Measurements from ENCODE around the gene RCBTB2.
"Not testable (repeated sequence)": the region's sequence is repeated elsewhere in the genome, so short reads cannot be mapped to it uniquely, and the experiment has no call there.

Gene RCBTB2

DNA sequence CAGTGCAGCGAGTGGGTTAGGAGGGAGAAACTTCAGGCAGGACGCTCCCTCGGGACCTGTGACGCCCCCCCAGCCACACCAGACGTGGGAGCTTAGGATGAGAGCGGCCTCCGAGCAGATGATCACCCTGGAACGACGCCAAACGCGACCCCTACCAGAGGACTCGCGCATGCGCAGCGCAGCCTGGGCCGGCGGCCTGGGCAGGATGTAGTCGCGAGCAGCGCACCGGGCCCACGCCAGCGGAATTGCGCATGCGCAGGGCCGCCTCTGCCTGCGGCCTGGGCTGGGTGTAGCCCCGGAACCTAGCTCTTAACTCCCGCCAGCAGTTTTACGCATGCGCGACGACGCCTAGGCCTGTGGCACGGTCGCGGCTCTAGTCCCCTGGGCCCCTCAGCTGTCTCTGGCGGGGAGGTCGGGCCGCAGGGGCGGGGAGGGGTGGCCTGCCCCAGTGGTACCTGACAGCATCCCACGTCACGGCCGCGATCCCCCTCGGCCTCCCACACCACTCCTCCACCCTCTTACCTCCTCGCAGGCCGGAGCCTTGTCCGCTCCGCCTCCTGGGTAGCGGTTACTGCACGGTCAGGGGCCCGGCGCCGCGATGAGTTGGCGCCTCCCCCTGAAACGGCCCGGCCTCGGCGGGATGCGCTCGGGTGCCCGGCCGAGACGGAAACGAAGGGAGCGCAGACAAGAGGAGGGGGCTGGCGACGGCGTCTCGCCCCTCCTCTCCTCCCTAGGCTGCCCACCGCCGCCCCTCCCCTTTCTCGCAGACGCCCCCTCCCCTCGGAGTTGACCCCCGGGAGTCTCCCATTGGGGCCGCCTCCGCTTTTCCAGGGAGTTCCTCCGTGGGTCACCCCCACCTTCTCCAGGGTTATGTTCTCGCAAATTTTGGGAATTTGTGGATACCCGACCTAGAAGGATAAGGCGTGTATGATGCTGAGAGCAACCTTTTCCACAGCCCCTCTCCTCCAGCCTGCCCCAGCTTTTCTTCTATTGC lies at the start of gene RCBTB2:
RCBTB2 (minus strand) TSS at position 575 of the 994 bp plus-strand sequence. CDS start 11,141 bp downstream, outside the sequence.
- DNase-seq (ENCODE audit: low spot score), result peak; percentile 86

DNA sequence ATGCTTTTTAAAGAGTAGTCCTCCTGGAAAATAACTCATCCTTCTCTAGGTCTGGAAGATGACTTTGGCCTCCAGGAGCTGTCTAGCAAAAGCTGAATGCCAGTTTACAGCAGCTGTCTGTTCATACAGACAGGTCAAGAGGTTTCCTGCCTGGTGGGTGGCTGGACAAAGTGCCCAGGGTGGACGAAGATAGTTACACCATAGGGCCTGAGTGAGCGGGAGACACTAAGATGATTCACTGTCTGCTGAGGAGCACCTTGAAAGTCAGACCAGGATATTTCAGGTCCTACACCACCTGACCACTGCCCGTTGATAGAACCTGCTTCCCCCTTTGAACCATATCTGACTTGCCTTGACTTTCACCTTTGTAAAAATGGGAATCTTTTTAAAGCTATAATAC lies 49.2 kb upstream of the RCBTB2 start:
- no peak for DNase-seq (ENCODE audit: low spot score)

DNA sequence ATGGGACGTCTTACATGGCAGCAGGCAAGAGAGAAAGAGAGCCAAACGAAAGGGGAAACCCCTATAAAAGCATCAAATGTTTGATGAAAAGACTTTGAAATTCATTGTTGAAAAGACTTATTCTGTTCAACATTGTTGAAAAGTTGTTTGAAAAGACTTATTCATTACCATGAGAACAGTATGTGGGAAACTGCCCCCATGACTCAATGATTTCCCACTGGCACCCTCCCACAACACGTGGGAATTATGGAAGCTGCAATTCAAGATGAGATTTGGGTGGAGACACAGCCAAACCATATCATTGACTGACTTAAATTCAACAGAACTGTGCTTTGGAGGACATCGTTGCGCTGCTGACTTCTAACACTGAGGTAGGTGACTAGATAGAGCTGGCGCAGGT lies 48.0 kb upstream of the RCBTB2 start:
- DNase-seq (ENCODE audit: low spot score), result no peak

DNA sequence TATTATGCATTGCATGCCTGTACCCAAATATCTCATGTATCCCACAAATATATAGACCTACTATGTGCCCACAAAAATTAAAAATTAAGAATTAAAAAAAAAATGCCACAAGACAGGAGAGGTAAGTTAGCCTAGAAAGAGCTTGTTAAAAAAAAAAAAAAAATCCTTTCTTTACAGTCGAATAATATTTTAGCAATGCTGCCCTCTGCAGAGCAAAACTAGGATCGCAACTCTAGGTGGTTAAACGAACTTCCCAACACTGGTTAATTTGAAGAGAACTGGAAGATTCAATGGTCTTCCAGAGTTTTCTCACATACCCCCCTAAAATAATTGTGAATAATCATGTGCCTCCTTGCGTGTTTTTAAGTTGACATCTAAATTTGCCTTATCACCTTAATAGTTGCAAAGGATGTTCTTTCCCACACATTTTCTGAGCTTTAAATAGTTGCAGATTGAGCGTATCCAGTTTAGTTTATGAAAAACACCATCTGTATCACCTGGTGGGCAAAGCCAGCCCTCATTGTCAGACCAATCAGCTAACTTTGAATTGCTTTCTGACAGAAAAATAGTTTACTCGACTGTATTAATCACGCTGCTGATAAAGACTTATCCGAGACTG lies 47.4 kb upstream of the RCBTB2 start:
- DNase-seq (ENCODE audit: low spot score), result peak; percentile 23

DNA sequence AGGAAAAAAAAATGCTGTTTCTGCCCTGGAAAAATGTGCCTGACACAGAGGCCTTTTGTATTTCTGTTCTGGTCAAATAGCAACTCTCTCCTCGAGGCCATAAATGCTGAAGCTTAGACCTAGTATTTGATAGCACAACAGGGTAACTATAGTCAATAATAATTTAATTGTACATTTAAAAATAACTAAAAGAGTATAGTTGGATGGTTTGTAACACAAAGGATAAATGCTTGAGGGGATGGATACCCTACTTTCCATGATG lies 47.0 kb upstream of the RCBTB2 start:
- DNase-seq (ENCODE audit: low spot score), result not testable (repeated sequence)

DNA sequence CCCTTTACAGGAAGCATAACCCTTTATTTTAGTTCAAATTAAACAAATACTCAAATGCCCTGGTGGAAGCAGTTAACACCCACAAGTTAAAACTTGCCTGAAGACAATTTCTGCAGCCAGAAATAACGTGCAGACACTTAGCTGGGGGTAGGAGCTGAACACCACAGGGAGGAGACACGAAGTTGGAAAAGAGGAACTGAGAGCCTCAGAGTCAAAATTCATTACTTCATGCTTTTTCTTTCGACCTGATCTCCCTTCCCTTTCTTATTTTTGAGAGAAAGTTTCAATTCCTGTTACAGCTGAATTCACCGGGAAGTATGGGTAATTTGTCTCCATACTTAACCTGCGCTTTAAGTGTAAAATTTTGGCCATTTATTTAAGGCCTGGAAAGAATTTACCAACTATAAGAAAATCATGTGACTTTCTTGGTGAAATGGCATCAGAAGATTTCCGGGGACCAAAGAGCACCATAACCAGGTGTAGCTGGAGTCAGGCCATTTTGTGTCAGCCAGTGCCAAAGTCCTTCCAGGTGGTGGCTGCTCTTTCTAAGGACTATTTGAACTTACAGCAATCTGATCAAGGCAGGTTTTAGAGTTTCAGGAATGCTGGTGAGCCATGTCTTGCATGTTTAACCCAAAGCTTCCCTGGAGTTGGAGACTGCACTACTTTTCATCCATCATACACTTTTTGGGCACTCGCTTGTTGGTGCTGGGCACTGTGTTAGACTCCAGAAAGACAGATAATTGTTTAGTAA lies 46.5 kb upstream of the RCBTB2 start:
- DNase-seq (ENCODE audit: low spot score), result no peak

DNA sequence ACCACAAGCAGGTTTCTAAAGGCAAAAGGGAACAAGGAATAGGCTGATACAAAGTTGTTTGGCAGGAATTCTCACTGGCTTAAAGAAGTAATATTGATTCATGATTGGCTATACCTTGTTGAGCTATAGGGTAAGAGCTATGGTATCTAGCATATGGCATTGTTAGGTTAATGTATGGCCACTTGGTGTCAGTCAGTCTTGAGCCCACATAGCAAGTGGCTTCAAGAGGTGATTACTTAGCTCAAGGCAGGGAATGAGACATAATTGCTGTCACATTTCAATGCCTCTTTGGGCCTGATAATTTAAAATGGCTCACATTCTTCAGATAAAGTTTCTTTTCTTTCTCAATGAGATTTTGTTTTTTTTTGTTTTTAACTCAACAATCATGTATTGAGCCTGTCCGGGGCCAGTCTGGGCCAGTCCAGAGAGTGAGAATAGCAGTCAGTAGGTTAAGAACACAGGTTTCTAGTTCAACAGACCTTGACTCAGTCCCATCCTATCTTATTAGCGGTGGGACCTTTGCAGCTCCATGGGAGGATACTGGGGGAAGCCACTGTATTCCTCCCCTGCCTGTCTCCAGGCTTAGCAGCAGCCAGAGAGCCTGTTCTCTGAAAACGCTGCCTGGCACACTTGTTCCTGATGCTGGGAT lies 45.8 kb upstream of the RCBTB2 start:
- DNase-seq (ENCODE audit: low spot score), result no peak

DNA sequence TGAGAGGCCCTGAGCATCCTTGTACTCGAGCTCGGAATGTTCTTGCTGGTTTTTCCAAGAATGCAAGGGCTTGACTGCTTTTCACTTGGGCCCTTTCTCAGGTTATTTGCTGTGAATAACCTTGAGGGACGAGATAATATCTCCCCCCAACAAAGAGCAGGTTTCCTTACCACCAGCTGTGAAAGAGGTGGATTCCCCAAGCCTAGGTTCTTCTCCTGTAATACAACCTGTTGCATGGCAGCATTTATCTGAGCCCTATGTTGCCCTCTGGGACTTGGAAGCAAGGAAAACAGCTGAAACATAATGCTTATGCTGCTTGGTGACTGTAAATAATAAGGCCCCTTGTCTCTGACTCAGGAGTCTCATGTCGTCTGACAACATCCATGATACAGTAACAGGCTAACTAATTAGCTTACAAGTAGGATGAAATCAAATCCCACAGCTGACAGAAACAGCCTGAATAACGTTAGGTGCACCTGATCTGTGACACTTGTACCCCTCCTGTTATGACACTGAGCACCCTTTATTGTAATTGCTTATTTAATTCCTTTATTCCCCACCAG lies 43.6 kb upstream of the RCBTB2 start:
- DNase-seq (ENCODE audit: low spot score), result no peak

DNA sequence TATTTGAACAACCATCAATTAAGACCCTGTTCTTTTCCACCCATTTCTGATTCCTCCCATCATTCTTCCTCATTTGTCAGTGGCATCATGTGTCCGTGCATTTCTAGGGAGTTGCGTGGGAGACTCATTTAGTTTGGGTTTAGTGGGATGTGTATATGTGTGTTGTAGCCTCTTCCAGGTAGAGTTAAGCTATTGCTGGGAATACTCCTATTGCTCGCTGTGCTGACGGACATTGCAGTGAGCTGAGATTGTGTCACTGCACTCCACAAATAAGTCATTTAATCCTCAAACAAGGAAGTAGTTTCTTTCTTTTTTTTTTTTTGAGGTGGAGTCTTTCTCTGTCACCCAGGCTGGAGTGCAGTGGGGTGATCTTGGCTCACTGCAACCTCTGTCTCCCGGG lies 42.2 kb upstream of the RCBTB2 start:
- DNase-seq (ENCODE audit: low spot score), result no peak

DNA sequence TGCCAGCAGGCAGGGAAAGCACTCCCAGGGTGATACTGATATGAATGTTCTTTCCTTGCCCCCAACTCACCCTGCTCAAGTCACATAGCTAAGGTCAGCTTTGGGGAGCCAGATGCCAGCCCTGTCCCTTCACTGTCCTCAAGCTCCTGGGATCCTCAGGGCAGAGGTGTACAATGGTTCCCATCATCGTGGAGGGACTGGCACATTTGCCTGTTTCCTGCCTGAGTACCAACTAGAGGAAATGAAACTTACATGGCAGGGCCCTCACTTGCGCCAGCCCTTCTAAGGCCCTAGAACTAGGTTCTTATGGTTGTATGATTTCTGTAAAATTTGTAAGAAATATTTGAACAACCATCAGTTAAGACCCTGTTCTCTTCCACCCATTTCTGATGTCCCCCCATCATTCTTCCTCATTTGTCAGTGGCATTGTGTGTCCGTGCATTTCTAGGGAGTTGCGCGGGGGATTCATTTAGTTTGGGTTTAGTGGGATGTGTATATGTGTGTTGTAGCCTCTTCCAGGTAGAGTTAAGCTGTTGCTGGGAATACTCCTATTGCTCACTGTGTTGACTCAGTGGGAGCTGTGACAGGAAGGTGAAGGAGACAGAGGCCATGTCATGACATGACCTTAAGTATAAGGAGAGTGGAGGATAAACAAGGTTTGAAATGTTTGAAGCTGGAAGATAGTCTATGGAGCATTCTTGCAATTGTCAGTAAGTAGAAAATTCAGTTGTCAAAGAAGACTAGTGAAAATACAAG lies 41.3 kb upstream of the RCBTB2 start:
- no peak for DNase-seq (ENCODE audit: low spot score)

DNA sequence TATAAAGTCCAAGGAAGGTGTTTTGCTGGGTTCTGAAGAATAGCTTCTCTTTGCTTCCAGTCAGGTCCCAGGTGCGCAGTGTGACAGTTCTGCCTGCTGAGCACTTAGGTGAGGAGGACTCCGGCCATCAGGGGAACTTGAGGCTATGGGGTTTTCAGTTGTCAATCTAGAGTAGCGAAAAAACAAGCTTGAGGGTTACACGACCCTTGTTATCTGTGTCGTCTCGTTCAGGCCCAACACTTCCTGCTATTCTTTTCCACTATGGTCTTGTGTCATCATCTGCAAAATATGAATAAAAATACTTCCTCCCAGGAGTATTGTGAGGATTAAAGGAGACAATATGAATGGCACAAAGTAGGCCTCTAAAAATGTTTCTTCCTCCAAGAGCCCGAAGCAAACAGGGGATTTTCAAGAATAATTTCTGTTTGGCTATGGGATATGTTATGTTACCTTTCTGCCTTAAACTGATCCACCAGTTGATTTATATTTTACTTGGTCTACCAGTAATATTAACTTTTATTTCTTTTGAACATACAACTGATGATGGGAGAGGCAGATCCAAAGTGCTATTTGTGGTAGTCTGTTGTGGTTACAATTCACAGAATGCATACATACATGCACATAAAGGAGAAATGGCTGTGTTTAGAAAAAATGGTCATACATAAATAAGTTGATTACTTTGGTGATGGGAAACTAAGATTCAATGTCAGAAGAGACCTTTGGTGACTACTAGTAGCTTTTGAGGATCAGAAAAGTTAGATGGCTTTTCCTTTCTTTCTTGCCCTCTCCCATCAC lies 40.5 kb upstream of the RCBTB2 start:
- DNase-seq (ENCODE audit: low spot score), result no peak

DNA sequence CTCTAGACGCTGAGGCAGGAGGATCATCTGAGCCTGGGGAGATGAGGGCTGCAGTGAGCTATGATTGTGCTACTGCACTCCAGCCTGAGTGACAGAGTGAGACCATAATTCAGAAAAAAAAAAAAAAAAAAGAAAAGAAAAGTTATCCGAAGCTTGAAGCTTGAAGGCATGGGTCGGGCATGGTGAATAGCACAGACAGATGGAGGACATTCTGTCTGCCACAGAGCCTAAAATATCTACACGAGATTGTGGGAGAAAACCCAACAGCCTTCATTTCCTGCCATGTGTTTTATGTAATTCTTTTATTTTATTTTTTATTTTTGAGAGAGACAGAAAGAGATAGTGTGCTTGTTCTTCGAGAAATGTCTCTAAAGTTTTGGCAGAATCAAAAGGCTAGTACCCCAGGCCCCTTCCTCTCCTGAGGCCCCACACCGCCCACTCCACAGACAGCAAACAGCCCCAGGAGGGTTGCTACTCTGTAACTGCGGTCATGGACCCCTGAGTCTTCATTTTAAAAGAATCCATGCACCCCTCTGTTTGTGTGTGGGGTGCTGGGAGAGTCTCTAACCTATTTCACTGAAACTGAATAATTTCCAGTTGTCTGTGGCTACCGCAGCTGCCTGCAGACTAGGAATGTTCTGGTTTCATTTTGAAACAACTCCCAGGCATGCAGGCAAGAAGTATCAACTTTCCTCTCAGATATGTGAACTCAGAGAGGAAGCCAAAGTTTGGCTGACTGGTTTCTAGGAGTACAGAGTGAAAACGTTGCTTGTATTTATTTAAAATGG lies 38.4 kb upstream of the RCBTB2 start:
- DNase-seq (ENCODE audit: low spot score), result no peak

DNA sequence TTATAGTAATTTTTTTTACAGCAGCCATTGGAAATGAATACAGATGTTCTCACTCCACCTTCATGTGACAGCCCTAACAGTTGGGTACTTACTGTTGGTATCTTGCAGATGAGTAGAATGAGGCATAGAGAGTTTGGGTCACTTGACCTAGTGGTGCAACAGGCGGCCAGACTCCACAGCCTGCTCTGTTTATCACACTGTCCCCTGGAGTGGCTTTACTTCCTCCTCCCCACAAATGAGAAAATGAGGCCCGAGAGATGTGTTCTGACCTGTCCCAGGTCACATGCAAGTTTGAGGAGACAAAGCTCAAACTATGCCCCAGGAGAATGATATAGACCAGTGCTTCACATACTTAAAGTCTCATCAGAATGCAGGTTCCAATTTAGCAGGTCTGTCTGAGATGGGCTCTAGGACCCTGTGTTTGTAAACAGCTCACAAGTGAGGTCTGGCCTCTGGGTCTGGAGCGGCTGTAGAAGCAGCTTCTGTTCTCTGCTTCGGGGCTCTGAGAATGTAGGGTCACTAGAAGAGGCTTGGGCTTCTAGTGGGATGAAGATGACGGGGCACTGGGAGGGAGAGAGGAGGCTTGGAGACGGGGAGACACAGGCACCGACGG lies 37.4 kb upstream of the RCBTB2 start:
- no peak for DNase-seq (ENCODE audit: low spot score)

DNA sequence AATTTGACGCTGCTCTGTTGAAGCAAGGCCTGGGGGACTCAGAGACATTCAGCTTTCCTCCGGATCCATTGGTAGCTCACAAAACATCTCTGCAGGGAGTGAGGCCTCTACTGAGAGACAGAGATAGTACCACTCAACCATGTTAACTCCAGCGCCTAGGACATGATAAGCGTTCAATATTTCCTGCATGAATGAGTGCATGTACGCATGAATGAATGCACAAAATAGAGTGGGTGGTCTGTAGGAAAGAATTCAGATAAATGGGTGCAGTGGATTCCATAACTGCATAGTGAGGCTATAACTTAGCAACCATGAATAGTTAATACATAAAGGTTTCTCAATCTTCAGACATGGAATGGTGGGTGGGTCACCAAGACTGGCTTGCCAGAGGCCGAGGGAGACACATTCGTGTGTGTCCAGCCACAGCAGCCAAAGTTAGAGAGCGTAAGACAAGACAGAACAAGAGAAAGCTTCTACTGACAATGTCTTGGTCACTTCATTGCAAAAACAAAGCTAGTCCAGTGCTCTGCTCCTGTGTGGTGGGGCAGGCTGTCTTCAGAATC lies 36.3 kb upstream of the RCBTB2 start:
- DNase-seq (ENCODE audit: low spot score), result no peak

DNA sequence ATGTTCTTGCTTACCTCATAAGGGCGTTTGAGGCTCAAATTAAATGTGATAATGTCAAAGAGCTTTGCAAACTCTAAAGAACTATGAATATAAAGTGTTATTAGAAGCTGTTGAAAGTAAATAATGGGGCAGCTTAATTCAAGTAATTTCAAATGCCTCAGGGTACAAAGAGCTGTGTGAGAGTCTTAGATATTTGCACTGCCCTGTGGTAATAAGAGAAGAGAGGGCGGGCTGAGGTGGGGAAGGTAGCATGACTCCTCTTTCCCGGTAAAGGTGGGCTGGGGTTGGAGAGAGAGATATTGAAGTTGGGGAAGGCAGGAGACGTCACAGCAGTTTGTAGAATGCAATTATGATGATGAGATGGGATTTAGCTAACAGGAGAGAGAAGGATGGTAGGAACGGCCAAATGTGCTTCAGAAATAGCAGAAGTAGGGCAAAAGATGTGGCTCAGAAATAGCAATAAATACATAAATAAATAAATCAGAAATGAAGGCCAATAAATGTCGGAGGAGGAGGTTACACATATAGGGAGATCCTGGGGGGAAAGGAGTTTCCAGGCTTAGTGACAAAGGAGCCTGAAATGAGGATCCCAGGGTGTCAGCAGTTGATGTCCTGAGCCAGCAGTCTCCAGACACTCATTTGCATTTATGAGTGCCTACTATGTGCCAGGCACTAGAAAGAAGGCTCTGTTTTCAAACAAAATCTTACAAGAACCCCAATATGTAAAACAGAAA lies 35.7 kb upstream of the RCBTB2 start:
- DNase-seq (ENCODE audit: low spot score), result no peak

DNA sequence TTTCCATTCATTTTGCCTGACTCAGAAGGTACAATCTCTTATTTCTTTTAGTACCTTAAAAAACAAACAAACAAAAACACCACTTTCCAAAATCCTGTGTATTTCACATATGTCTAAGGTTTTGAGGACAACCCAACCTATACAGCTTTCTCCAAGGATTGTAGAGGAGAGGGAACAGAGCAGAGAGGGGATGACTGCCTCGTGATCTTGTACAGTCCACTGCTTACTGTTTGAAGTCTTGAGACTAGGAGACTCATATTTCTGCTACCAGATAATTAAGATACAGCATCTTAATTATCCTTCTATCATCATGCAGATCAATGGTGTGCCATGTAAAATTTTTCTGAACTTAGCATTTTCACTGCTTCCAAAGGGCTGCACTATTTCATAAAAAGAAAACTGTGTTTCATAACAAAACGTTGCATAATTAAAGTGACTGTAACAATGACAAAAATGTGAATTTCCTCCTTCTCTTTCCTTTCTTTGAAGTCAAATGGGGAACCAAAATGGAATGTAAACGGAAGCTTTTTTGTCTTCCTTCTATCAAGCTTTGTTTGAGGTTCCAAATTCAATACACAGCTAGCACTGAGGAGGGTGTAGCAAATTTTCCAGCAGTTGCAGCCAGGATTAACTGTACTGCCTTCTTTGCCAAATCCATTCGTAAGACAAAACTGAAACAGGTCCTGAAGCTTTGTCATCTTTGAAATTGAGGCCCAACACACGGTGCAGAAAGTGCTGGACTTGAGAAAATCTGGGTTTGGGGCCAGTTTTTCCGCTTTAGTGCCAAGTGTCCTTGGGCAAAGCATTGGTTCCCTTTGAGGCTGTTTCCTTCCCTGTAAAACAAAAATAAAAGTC lies 34.9 kb upstream of the RCBTB2 start:
- DNase-seq (ENCODE audit: low spot score), result no peak

DNA sequence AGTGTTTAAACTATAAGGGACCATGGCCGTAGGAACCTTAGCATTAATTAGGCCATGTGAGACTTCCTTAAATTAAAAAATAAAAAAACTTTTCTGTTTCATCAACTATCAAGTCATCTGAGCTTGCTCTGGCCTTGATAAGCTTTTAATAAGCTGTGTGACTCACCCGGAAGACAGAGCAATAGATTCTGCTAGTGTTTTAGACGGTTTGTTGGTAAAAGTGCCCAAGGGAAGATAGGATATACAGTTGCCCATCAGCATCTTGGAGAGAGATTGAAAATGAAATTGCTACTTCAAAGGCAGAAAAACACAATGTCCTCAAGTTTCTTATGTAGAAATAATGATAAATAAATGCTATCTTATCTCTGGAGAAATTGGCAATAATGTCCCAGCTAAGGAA lies 31.2 kb upstream of the RCBTB2 start:
- DNase-seq (ENCODE audit: low spot score), result no peak
